HepG2 (cell line): ENCODE results near the gene SEC16A. TPM values are rescaled to one million over a fixed set of nuclear protein-coding genes. Genes with fewer than 3 reads are reported as not detected.

Experiments
- ATAC-seq: fragments of 200-7000 bp; cut with Tn5 transposase; 3 replicates; pipeline ENCODE4 v1.9.1; 2020; ENCODE audit warnings: mild to moderate bottlenecking, moderate library complexity
- BruUV-seq: library from RNA; stranded (reverse); fragments of 400-500 nt; replicated peaks from 2 replicates; lab custom pipeline; 2021; lab: Mats Ljungman, UMichigan
- CTCF ChIA-PET: fragments of 300-600 bp; formaldehyde crosslinking; extraction: SDS; loops from one replicate; lab custom pipeline; 2021; ENCODE audit warnings: low total read pairs, inconsistent platforms, low intra/inter-chr PET ratio; lab: Yijun Ruan, JAX
- POLR2A ChIA-PET: fragments of 350-600 bp; sonication (Branson Sonifier 250); formaldehyde crosslinking; loops from one replicate; lab custom pipeline; 2020; ENCODE audit warnings: antibody characterized with exemption, inconsistent platforms; lab: Yijun Ruan, JAX
- DNase-seq: peaks from one replicate; pipeline ENCODE4 v3.0.0-alpha.2; 2015; ENCODE audit warnings: low spot score
- FAIRE-seq: peaks from 3 replicates; lab custom pipeline; 2011; peaks lifted over from hg19 to GRCh38; lab: Jason Lieb, UNC
- H2AFZ ChIP-seq: one replicate; pipeline ENCODE4 v1.6.1; 2011; ENCODE audit warnings: low read length, inconsistent platforms
- H3K27ac ChIP-seq: fragments of 300-600 bp; 3 replicates; pipeline ENCODE4 v1.8.0; 2011; ENCODE audit warnings: mixed run types, mild to moderate bottlenecking, mixed read lengths, low read length, inconsistent platforms; ENCODE audit not compliant: insufficient read depth; ENCODE audit errors: extremely low read length
- H3K27me3 ChIP-seq, 2 experiments: fragments of 200-600 bp in 1 of 2; 2 replicates in 1 of 2; 3 replicates in 1 of 2; pipeline versions ENCODE4 v1.6.0 to v1.8.0; 2011; ENCODE audit warnings: low read length in 2 of 2, mild to moderate bottlenecking in 2 of 2, moderate library complexity in 2 of 2, inconsistent platforms in 1 of 2; ENCODE audit not compliant: insufficient read depth in 2 of 2, control insufficient read depth in 1 of 2
- H3K36me3 ChIP-seq, 2 experiments: fragments of 200-600 bp in 1 of 2; replicated peaks in 1 of 2; 2 replicates in 1 of 2; 3 replicates in 1 of 2; pipeline versions ENCODE4 v1.5.1 to v1.8.0; 2011; ENCODE audit warnings: low read length in 2 of 2, inconsistent platforms in 1 of 2; ENCODE audit not compliant: insufficient read depth in 2 of 2, control insufficient read depth in 1 of 2
- H3K4me1 ChIP-seq: 2 replicates; pipeline ENCODE4 v1.5.1; 2012; ENCODE audit warnings: low read length, inconsistent platforms; ENCODE audit not compliant: insufficient read depth
- H3K4me2 ChIP-seq: 2 replicates; pipeline ENCODE4 v1.6.0; 2011; ENCODE audit warnings: low read depth, low read length, inconsistent platforms
- H3K4me3 ChIP-seq, 3 experiments: fragments of 200-600 bp in 1 of 3; sonication (generic), shearing (Covaris generic) in 1 of 3; replicated peaks in 1 of 3; 2 replicates each; pipeline ENCODE4 v1.5.1; 2011 to 2016; ENCODE audit warnings: low read length in 3 of 3, inconsistent platforms in 2 of 3, low read depth in 2 of 3, mild to moderate bottlenecking in 2 of 3, control low read depth in 1 of 3, mixed read lengths in 1 of 3; ENCODE audit not compliant: insufficient read depth in 1 of 3
- H3K79me2 ChIP-seq: one replicate; pipeline ENCODE4 v1.6.1; 2011; ENCODE audit warnings: low read length, inconsistent platforms; ENCODE audit not compliant: insufficient read depth
- H3K9ac ChIP-seq: 2 replicates; pipeline ENCODE4 v1.6.0; 2011; ENCODE audit warnings: mild to moderate bottlenecking, low read depth, low read length, inconsistent platforms; ENCODE audit not compliant: insufficient read depth
- H3K9me3 ChIP-seq: 2 replicates; pipeline ENCODE4 v1.5.1; 2012; ENCODE audit warnings: mild to moderate bottlenecking, low read length
- H4K20me1 ChIP-seq: 2 replicates; pipeline ENCODE4 v1.6.0; 2011; ENCODE audit warnings: inconsistent platforms, mild to moderate bottlenecking, low read length, moderate library complexity; ENCODE audit not compliant: insufficient read depth
- CBX5 ChIP-seq: sonication (generic); formaldehyde crosslinking; IDR thresholded peaks from 2 replicates; pipeline ENCODE4 v1.4.0; 2020; ENCODE audit warnings: missing genetic modification reagents, borderline replicate concordance
- GATA4 ChIP-seq: sonication (generic); IDR thresholded peaks from 2 replicates; pipeline ENCODE4 v1.6.1; 2016; ENCODE audit warnings: antibody characterized with exemption, low read depth, borderline replicate concordance
- KLF13 ChIP-seq: sonication (generic); formaldehyde crosslinking; IDR thresholded peaks from 2 replicates; pipeline ENCODE4 v1.4.0; 2020; ENCODE audit warnings: mild to moderate bottlenecking, missing genetic modification reagents
- MBNL3 ChIP-seq: fragments of 250-450 bp; sonication (Bioruptor Pico); conservative IDR thresholded peaks from 2 replicates; pipeline ENCODE4 v1.8.0; 2022; ENCODE audit warnings: mild to moderate bottlenecking, inconsistent platforms
- NFE2 ChIP-seq: sonication (generic); formaldehyde crosslinking; IDR thresholded peaks from 2 replicates; pipeline ENCODE4 v1.4.0; 2020; ENCODE audit warnings: missing genetic modification reagents
- NFE2L1 ChIP-seq: sonication (generic); formaldehyde crosslinking; IDR thresholded peaks from 2 replicates; pipeline ENCODE4 v1.4.0; 2020; ENCODE audit warnings: missing genetic modification reagents, mild to moderate bottlenecking, borderline replicate concordance
- ZNF607 ChIP-seq: sonication (generic); formaldehyde crosslinking; IDR thresholded peaks from 2 replicates; pipeline ENCODE4 v1.5.1; 2020; ENCODE audit warnings: missing genetic modification reagents, mild to moderate bottlenecking, borderline replicate concordance
- ZNF746 ChIP-seq: sonication (generic); formaldehyde crosslinking; IDR thresholded peaks from 2 replicates; pipeline ENCODE4 v1.8.0; 2022; ENCODE audit warnings: mild to moderate bottlenecking, missing genetic modification reagents
- ZNF775 ChIP-seq: sonication (generic); formaldehyde crosslinking; IDR thresholded peaks from 2 replicates; pipeline ENCODE4 v1.4.0; 2020; ENCODE audit warnings: missing genetic modification reagents, mild to moderate bottlenecking, moderate library complexity, borderline replicate concordance
- ZNF816 ChIP-seq: sonication (generic); formaldehyde crosslinking; IDR thresholded peaks from 2 replicates; pipeline ENCODE4 v1.8.0; 2022; ENCODE audit warnings: missing genetic modification reagents, mild to moderate bottlenecking, borderline replicate concordance
- ZNF879 ChIP-seq: sonication (generic); formaldehyde crosslinking; IDR thresholded peaks from 2 replicates; pipeline ENCODE4 v1.8.1; 2023; ENCODE audit warnings: missing genetic modification reagents
- WGBS: methylation state at CpG from one replicate; pipeline ENCODE4 v1.1.6; 2017; ENCODE audit warnings: low lambda C conversion rate; 5-methylcytosine and 5-hydroxymethylcytosine counted together
- in situ Hi-C: cut with HindIII; loops from 2 replicates; pipeline ENCODE4 v1.10.0; 2017; ENCODE audit warnings: low pct_unique_long_range_greater_than_20kb; ENCODE audit not compliant: extremely low pct_ligation_motif_present
- intact Hi-C: fragments of 100-400 bp; cut with micrococcal nuclease; formaldehyde crosslinking; loops from one replicate; pipeline ENCODE4 v1.10.0; 2022; ENCODE audit not compliant: unreplicated experiment
- polyA plus RNA-seq, 8 experiments: library from polyadenylated mRNA; depleted of rRNA in 3 of 8; stranded (reverse) in 7 of 8; unstranded in 1 of 8; fragments of >200 nt; fragmentation: Illumina TruSeq in 4 of 8; extraction: Trizol in 4 of 8; gene quantifications; 2 replicates each; pipeline versions ENCODE4 v1.2.1 to v1.2.3, GENCODE V29; 2011 to 2016; ENCODE audit warnings: low read depth in 4 of 8, missing spikeins in 1 of 8, mixed read lengths in 1 of 8; ENCODE audit not compliant: insufficient read depth in 1 of 8
- total RNA-seq, 5 experiments: library from RNA; depleted of rRNA; stranded (reverse); fragments of >200 nt; fragmentation: Illumina TruSeq; extraction: Trizol; gene quantifications; 2 replicates each; pipeline ENCODE4 v1.2.3, GENCODE V29; 2016; ENCODE audit warnings: low read depth in 1 of 5
- TF ChIP-seq, protein P1 (sequence below): sonication (generic); formaldehyde crosslinking; IDR thresholded peaks from 2 replicates; pipeline ENCODE4 v1.5.0; 2020; ENCODE audit warnings: mild to moderate bottlenecking, missing genetic modification reagents
- TF ChIP-seq, protein P2 (sequence below), 2 experiments: sonication (generic) in 1 of 2; formaldehyde crosslinking in 1 of 2; IDR thresholded peaks; 2 replicates each; pipeline versions ENCODE4 v1.4.0 to v1.6.1; 2016 to 2020; ENCODE audit warnings: borderline replicate concordance in 1 of 2, low read depth in 1 of 2, mild to moderate bottlenecking in 1 of 2, missing genetic modification reagents in 1 of 2
- TF ChIP-seq, protein P3 (sequence below): sonication (generic); formaldehyde crosslinking; IDR thresholded peaks from 2 replicates; pipeline ENCODE4 v1.8.1; 2023; ENCODE audit warnings: mild to moderate bottlenecking, missing genetic modification reagents

The SEC16A gene
- total and polyA plus RNA-seq, 2 of the 13 experiments (the other 11 are each of a cell fraction or from before 2014, with no cell fraction given), result 15.9 to 18.9 TPM

DNA sequence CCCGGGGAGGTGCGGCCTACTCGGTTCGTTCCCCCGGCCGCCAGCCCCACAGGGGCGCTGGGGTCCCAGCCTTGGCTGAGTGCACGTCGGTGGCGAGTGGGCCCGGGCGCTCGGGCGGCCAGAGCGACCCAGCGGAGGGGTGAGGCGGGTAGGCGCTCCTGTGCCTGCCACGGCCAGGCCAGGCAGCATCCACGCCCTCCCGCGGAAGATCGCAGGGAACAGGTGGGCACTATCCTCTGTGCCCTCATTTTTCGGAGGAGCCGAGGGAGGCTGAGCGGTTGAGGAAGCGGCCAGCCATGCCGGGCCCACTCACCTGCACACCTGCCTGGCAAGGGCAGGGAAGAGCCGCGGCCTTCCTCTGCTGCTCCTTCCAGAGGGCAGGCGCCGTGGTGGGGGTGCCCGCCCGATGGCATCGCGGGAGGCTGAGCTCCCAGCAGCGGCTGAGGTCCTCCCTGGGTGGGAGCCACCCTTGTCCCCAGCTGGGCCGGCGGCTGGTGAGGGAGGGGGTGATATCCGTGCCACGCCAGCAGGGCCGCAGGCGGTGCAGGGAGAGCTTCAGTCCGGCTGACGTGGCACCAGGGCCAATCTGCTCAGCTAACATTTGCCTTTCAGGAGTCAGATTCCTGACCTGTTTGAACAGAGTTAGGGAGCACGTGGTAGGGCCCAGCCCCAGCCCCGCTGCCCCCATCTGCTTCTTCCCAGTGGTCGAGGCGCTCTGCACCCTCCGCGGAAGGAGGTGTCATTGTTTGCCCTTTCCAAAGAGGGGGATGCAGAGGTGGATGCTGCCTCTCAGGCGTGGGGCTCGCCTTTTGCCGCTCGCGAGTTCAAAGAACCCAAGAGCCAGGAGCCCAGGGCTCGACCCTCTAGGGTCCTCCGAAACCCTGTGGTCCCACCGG, 1.6 kb upstream of the SEC16A start:
- peaks cover 28% of the 10 kb centered on the region for H4K20me1 ChIP-seq
- in situ Hi-C loops, result no loop called here
- POLR2A ChIA-PET, result interaction anchor here (1.4 to 3.5 kb wide), 2 partner anchors 142 to 145 kb away, joined by 4 to 25 read pairs; no protein-coding TSS in a partner anchor
- peaks cover 2 to 10% of the 10 kb centered on the region in 2 experiments; a peak in 3 of 5 replicates for H3K36me3 ChIP-seq
- intact Hi-C loops, result loop anchor here (1.0 kb wide), 1 partner anchor 146 kb away; no protein-coding TSS in a partner anchor
- peak overlapping the region; percentile 62 to 84 (median 79) for H3K4me3 ChIP-seq
- peak overlapping the region; percentile 100 for H3K27ac ChIP-seq
- WGBS, result 10% methylated on average over 21 of the region's 59 CpGs
- peak; percentile 74 for DNase-seq
- H3K9me3 ChIP-seq, result no peaks in the 10 kb centered on the region
- no peak for FAIRE-seq
- peak overlapping the region; percentile 93 for H3K9ac ChIP-seq
- no peak overlapping the region for H2AFZ ChIP-seq
- BruUV-seq, result no TSS peak
- peak; percentile 49 for ATAC-seq
- H3K4me1 ChIP-seq, result peaks cover 42% of the 10 kb centered on the region
- peaks cover 18 to 27% of the 10 kb centered on the region in 2 experiments; a peak in 4 of 5 replicates for H3K27me3 ChIP-seq
- H3K4me2 ChIP-seq, result peak overlapping the region; percentile 90
- CTCF ChIA-PET, result interaction anchor here (1.2 to 7.9 kb wide), 3 partner anchors 142 to 160 kb away, joined by 3 to 101 read pairs (median 8); no protein-coding TSS in a partner anchor
- peaks cover 28% of the 10 kb centered on the region for H3K79me2 ChIP-seq
- TF ChIP-seq, protein P1, sequence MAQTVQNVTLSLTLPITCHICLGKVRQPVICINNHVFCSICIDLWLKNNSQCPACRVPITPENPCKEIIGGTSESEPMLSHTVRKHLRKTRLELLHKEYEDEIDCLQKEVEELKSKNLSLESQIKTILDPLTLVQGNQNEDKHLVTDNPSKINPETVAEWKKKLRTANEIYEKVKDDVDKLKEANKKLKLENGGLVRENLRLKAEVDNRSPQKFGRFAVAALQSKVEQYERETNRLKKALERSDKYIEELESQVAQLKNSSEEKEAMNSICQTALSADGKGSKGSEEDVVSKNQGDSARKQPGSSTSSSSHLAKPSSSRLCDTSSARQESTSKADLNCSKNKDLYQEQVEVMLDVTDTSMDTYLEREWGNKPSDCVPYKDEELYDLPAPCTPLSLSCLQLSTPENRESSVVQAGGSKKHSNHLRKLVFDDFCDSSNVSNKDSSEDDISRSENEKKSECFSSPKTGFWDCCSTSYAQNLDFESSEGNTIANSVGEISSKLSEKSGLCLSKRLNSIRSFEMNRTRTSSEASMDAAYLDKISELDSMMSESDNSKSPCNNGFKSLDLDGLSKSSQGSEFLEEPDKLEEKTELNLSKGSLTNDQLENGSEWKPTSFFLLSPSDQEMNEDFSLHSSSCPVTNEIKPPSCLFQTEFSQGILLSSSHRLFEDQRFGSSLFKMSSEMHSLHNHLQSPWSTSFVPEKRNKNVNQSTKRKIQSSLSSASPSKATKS, result no peak
- TF ChIP-seq ZNF816 (no peak), ZNF607 (CRISPR knock-in tag) (no peak), MBNL3 (no peak), ZNF775 (no peak), KLF13 (CRISPR knock-in tag) (no peak), ZNF879 (CRISPR knock-in tag) (no peak), NFE2 (no peak), CBX5 (CRISPR knock-in tag) (no peak), NFE2L1 (CRISPR knock-in tag) (no peak), ZNF746 (CRISPR knock-in tag) (no peak), GATA4 (no peak)
- TF ChIP-seq, protein P2, sequence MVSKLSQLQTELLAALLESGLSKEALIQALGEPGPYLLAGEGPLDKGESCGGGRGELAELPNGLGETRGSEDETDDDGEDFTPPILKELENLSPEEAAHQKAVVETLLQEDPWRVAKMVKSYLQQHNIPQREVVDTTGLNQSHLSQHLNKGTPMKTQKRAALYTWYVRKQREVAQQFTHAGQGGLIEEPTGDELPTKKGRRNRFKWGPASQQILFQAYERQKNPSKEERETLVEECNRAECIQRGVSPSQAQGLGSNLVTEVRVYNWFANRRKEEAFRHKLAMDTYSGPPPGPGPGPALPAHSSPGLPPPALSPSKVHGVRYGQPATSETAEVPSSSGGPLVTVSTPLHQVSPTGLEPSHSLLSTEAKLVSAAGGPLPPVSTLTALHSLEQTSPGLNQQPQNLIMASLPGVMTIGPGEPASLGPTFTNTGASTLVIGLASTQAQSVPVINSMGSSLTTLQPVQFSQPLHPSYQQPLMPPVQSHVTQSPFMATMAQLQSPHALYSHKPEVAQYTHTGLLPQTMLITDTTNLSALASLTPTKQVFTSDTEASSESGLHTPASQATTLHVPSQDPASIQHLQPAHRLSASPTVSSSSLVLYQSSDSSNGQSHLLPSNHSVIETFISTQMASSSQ (IDR thresholded peaks at IDR 0.05; ENCODE audit: low read depth), result no peak
- TF ChIP-seq, protein P2 (CRISPR knock-in tag; IDR thresholded peaks at IDR 0.05; ENCODE audit: borderline replicate concordance), result no peak
- TF ChIP-seq, protein P3, sequence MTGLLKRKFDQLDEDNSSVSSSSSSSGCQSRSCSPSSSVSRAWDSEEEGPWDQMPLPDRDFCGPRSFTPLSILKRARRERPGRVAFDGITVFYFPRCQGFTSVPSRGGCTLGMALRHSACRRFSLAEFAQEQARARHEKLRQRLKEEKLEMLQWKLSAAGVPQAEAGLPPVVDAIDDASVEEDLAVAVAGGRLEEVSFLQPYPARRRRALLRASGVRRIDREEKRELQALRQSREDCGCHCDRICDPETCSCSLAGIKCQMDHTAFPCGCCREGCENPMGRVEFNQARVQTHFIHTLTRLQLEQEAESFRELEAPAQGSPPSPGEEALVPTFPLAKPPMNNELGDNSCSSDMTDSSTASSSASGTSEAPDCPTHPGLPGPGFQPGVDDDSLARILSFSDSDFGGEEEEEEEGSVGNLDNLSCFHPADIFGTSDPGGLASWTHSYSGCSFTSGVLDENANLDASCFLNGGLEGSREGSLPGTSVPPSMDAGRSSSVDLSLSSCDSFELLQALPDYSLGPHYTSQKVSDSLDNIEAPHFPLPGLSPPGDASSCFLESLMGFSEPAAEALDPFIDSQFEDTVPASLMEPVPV (CRISPR knock-in tag), result no peak; the same call in 1 of the 2 replicates
